NCI-H1694 treated with DMSO at 0.1 percent for 48 hours (cell line): Measurements from ENCODE around the gene FUOM.
A peak's percentile ranks its signal among the peaks of the same experiment; 100 is the strongest.

Experiments used
- DNase-seq: peaks from one replicate; lab custom pipeline; 2025; lab: John Stamatoyannopoulos, UW

FUOM gene, protein sequence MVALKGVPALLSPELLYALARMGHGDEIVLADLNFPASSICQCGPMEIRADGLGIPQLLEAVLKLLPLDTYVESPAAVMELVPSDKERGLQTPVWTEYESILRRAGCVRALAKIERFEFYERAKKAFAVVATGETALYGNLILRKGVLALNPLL

DNA sequence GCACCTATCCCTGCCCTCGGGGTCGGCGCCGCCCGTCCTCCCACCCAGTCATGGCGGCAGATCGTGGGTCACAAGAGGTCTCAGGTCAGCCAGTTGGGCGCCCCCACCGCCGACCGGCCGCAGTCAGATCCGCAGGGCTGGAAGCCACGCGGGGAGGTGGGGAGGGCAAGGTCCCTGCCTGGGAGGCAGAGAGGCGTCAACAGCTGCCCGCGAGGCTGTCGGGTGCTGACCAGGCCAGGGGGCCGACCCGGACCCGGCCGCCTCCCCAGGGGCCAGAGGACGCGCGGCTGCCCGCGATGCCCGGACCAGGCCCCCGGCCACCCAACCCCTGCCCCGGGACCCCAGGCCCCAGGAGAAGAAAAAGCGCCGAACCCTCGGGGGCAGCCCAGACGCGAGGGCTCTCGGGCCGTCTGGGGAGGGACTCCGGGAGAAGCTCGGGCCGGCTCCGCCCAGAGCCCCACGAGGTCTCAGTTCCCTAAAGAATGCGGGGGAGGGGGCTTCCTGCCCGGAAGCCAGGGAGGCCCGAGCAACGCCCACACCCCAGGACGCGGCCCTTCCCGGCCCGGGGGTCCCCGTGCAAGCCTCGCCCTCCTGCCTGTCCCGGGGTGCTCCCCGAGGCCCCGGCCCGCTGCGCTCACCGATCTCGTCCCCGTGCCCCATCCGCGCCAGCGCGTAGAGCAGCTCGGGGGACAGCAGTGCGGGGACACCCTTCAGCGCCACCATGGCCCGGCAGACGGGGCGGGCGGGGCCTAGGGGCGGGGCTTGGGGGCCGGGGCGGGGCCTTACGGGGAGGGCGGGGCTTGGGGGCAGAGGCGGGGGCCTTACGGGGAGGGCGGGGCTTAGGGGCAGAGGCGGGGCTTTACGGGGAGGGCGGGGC lies at the start of gene FUOM:
Gene FUOM (minus strand): TSS at position 735 of the 877 bp plus-strand sequence. CDS start 12 bp downstream, at position 723.
- DNase-seq, result peak; percentile 18

DNA sequence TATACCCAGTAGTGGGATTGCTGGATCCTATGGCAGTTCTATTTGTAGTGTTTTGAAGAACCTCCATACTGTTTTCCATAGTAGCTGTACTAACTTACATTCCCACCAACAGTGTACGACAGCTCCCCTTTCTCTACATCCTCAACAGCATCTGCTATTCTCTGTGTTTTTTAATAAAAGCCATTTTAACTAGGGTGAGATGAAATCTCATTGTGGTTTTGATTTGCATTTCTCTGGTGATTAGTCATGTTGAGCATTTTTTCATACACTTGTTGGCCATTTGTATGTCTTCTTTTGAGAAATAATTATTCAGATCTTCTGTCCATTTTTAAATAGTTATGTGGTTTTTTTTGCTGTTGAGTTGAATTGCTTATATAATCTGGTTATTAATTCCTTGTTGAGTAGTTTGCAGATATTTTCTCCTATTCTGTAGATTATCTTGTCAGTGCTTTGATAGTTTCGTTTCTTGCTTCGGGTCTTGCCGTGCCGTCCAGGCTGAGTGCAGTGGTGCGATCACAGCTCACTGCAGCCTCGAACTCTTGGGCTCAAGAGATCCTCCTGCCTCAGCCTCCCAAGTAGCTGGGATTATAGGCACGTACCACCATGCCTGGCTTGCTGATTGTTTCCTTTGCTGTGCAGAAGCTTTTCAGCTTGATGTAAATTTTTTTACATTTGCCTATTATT lies 48.2 kb upstream of the FUOM start:
- DNase-seq, result no peak

DNA sequence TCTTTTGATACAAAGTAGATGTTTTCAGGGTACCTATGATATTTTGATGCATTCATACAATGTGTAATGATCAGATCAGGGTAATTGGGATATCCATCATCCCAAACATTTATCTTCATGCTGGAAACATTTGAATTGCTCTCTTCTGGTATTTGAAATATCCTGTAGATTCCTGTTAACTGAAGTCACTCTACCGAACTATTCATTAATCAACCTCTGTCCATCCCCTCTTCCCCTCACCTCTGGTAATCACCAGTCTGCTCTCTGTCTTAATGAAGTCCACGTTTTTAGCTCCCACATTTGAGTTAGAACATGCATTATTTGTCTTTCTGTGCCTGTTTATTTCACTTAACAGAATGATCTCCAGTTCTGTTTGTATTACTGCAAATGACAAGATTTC lies 47.5 kb upstream of the FUOM start:
- DNase-seq, result no peak

DNA sequence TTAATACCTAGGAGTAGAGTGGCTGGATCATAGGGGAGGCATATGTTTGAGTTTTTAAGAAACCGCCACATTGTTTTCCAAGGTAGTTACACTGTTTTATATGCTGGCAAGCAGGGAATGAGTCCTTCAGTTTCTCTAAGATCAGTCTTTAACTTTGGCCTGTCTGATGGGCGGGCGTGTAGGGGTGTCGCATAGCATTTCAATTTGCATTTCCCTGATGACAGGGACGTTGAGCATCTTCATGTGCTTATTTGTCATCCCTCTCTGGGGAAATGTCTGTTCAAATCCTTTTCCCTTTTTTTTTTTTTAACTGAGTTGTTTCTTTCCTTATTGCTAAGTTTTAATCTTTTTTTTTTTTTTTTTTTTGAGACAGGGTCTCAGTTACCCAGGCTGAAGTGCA lies 46.0 kb upstream of the FUOM start:
- no peak for DNase-seq

DNA sequence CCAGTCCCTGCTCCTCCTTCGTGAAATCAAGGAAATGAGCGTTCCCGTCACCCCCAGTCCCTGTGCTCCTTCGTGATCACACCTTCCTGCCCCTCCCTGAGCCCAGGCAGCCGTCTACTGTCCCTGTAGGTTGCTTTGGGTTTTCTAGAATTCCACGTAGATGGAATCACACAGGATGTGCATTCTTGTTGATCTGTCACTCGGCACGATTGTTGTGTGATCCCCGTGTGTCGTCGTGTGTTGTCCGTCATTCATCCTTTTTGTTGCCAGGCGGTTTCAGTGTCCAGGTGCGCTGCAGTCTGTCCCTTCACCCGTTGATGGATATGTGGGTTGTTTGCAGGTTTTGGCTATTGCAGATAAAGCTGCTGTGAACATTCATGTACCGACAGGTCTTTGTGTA lies 45.5 kb upstream of the FUOM start:
- DNase-seq, result no peak

DNA sequence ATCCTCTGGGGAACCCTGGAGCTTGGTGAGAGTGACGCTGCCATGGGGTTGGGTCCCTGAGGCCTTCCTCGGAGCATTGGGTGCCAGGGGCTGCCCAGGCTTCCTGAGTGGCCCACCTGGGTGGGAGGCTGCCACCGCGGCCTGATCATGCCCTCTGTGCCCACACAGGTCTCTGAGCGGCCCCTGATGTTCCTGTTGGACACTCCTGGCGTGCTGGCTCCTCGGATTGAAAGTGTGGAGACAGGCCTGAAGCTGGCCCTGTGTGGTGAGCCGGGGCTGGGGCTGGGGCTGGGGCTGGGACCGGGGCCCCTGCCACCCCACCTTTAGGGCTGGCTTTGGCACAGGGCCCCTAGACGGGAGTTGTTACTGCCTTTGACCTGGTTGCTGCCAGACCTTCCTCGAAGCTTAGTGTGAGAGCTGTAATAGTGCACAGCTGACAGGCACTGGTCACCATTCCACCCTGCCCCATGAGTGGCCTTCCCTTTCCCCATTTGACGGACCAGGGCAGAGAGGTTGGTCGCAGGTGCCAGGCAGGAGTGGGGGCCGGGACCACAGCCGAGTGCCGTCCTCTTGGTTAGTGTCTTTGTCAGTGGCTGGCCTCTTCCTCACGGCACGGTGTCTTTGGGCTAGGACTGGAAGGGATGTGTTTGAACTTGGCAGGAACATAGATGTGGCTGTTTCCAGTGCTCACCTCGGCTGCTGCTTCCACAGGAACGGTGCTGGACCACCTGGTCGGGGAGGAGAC lies 44.3 kb upstream of the FUOM start:
- no peak for DNase-seq

DNA sequence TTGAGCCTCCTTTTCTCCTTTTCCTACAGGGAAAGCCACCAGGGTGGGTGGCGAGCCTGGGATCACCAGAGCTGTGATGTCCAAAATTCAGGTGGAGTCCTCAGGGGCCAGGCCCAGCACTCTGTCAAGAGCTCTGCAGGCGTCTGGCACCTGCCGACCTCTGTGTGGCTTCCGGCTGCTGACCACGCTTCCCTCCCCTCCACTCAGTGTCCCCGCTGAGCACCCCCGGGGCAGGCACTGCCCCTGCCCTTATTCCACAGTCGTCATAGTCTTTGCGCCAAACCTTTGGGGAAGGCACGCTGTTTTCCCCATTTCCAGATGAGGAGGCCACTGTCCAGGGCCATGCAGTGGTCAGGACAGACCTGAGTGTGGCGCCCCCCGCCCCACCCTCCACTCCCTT lies 43.7 kb upstream of the FUOM start:
- DNase-seq, result no peak

DNA sequence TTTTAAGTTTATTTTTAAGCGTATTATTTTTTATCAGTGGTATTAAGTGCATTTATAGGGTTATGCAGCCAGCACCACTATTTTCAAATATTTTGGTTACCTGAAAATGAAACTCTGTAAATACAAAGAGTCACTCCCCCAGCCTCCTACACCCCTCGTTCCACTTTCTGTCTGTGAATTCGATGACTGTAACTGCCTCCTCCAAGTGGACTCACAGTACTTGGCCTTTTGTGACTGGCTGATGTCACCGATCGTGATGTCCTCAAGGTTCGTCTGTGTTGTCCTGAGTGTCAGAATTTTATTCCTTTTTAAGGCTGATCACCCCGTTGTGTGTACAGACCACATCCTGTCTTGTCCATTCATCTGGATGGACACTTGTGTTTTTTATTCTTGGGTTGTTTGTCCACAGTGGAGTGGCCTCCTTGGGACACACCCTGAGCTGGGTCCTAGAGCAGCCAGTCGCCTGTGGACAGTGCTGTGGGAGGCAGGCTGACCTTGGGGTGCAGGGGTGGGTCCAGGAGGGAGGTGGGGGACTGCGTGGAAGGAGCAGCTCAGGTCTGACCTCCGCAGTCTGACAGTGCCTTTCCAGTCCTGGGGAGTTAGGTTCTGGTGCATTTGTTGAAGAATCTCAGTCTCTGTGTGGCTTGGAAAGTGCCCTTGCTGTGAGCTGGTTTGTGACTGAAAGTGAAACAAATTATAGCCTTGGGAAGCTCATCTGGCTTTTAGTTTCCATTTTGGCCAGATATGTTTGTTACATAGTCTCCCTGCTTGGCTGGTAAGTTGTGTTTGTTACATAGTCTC lies 43.0 kb upstream of the FUOM start:
- no peak for DNase-seq

DNA sequence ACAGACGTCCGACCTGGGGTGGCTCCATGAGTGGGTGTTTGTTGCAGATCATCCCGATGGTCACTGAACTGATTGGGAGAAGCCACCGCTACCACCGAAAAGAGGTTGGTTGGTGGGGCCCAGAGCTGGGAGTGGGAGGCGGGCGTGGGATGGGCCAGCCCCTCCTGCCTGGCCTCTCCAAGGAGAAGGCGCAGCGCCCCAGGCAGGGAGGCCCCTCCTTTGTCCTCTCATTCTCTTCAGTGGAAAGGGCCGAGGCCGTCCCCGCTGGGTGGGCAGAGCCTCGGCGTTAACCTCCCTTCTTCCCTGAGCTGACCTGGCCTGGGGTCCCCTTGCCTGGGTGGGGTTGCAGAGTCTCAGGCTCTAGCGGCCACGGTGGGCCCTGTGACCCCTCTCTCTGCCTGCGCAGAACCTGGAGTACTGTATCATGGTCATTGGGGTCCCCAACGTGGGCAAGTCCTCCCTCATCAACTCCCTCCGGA lies 41.3 kb upstream of the FUOM start:
- no peak for DNase-seq

DNA sequence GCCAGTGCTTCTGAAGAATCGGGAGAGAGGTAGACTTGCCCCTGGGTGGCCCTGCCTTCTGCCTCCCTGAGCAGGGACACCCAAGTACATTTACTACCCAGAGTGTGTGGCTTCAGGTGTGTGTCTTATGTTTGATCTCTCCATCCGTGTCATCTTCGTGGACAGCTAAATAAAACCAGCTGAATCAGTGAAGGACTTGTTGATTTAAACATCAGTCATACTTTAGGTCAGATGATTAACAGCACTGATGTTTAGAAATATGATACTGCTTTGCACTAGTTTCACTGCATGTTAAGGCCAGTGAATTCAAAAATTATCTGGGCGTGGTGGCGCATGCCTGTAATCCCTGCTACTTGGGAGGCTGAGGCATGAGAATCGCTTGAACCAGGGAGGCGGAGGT lies 40.1 kb upstream of the FUOM start:
- DNase-seq, result no peak

DNA sequence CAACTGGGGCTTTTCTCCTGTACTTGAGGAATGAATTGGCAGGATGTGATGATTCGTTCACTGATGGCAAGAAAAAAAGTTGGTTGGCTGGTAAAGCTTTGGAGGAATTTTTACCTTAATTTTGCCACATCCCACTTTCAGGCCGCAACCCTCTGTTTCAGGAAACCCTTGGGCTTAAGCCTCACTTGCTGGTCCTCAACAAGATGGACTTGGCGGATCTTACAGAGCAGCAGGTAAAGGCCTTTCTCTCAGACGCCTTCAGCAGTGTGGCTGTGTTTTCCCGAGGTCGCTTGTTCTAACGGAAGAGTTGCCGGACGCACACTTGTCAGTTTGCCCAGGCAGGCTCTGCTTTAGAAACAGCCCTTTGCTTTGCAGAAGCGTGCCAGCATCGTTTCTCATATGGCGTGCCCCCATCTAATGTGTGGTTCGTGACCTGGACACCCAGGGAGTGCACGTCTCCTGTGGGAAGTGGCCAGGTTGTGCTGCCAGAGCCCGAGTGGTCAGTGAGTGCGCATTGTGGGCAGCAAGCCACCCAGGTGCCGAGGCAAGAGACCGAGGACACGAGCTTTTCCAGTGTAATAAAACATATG lies 38.3 kb upstream of the FUOM start:
- DNase-seq, result no peak

DNA sequence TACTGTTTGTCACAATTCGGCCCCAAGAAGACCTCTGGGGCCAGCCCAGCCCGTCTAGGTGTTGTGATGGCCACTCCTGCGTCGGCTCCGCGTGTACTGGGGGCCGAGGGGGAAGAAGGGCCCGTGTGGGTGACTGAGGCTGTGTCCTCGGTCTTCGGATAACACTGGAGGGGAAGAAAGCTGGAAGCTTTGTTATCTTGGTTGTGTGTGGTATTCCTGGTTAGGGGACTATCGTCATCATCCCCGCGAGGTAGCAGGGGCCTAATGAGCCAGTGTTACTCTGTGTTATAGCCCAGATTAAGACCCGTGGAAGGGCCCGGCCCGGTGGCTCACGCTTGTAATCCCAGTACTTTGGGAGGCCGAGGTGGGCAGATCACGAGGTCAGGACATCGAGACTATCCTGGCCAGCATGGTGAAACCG lies 37.0 kb upstream of the FUOM start:
- no peak for DNase-seq

DNA sequence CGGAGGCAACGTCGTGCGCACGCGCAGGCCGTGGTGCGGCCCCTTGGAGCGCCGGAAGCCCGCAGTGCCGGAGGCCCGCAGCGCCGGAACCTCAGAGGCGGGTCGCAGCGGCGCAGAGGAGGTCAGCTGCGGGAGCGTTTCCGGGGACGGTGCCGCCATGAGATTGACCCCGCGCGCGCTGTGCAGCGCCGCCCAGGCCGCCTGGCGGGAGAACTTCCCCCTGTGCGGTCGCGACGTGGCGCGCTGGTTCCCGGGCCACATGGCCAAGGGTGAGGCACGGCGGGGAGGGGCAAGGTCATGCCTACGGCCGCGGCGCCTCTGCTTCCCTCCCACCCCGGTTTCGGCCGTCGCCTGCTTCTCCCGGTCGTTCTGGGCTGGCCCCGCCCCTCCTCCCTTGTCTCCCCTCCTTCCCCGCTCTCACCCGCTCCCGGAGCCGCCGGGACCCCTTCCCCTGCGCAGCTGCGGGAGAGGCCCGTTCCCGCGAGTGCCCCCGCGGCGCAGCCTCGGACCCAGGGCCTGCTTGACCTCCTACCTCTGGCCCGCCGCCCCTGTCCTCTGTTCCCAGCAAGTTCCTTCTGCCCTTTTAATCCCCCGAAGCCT lies 36.3 kb upstream of the FUOM start, which contains the start of gene MTG1:
Gene MTG1 (plus strand): TSS at position 94 of the 600 bp plus-strand sequence. CDS start 64 bp downstream, at position 158.
- peak; percentile 3 for DNase-seq

DNA sequence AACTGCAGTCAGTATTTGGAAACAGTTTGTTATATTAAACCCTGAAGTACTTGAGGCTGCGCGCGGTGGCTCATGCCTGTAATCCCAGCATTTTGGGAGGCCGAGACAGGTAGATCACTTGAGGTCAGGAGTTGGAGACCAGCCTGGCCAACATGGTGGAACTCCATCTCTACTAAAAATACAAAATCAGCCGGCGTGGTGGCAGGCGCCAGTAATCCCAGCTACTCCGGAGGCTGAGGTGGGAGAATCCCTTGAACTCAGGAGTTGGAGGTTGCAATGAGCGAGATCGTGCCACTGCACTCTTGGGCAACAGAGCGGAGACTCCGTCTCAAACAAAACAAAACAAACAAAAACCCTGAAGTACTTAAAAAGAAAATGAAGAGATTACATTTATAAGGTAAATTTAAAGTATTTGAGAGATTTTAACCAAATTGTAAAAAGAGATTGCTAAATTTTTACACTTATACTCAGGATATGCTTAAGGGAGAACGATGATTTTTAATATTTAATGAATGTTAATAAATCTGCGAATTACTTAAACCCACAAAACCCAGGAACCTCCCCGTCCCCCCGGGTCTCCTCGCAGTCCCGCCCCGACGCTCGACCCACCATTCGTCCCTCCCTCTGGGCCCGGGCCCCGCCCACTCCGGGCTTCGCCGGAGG lies 35.7 kb upstream of the FUOM start:
- peak; percentile 23 for DNase-seq

DNA sequence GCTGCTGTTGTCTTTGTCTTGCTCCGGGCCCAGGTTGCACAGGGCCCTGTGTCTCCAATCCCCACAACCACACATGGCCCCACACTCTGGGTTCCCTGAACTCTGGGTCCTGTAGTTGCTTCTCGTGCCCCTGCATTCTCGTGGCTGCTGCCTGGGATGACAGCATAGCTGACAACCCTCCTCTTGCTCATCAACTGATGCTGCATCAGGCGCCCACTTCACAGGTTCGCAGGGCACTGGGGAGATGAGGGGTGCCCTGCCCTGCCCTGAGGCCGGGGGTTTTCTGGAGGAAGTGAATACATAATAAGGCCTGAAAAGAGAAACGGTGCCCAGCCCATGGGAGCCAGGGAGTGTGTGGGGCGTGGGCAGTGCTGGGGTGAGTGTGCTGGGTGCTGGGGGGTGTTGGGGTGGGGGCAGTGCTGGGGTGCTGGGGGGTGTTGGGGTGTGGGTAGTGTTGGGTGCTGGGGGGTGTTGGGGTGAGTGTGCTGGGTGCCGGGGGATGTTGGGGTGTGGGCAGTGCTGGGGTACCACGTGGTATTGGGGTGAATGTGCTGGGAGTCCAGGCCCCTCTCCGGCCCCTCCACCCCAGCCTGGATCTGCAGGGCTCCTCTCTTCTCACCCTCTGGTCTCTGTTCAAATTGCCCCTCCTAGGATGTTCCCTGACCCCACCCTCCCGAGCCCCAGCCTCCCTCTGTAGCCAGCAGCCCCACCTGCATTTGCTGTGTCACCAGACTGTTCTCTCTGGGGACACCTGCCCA lies 34.1 kb upstream of the FUOM start:
- DNase-seq, result no peak

DNA sequence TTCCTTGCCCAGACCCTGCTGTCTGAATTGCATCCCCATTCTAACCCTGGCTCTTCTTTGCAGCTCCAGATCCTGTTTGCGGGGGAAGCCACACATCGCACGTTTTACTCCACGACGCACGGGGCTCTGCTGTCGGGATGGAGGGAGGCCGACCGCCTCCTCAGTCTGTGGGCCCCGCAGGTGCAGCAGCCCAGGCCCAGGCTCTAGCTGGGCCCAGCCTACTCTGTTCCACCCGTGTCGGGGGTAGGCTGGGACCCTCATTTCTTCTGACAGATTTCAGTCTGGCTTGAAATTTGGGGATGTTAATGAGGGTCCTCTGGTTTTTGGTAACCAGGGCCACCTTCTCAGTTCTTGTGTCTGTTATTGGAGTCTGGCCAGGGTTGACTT lies 33.4 kb upstream of the FUOM start:
- DNase-seq, result no peak

DNA sequence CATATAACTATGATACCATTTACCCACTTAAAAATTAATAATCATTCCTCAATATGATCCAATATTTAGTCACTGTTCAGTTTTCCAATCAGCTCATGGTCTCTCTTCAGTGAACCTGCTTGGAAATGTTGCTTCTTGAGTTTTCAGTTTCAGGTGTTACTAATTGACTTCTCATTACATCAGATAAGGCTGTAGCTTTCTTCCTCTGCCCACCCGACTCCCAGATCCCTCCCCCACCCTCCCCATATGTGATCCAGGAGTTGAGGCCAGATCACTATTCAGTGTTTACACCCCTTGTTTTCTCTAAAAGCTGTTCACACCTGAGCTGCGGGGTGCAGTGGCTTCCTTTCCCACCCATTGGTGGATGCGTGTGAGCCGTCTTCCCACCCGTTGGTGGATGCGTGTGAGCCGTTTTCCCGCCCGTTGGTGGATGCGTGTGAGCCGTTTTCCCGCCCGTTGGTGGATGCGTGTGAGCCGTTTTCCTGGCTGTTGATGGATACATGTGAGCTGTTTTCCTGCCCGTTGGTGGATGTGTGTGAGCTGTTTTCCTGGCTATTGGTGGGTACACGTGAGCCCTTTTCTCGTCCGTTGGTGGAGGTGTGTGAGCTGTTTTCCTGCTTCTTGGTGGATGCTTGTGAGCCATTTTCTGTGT lies 32.9 kb upstream of the FUOM start:
- no peak for DNase-seq

DNA sequence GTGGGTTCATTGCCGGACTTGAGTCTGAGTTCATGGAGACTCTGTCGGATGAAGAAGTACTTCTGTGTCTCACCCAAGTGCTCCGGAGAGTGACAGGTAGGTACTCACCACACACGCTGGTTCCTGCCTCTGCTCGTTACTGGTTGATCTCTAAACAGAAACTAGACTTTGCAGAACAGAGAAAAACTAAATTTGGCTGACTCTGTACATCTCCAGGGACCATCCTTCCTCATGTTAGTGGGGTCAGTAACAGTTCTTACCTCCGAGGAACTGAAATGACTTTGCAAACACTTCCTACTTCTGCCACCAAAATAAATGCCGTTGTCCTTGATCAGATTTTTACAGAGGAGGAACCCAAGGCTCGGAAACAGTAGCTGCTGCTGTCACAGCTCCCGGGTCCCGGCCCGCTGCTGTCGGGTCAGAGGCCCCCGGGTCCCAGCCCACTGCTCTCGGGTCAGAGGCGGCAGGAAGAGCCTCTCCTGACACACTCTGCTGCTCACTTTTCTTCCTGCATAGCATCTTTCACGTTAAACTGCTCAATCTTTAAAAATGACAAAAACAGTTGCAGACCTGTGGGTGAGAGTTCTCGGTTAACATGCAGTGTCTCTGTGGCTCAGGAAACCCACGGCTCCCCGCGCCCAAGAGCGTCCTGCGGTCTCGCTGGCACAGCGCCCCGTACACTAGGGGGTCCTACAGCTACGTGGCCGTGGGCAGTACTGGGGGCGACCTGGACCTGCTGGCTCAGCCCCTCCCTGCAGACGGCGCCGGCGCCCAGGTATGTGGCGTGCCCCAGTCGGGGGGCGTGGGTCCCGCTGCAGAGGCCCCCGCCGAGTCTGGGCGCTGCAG lies 31.4 kb upstream of the FUOM start:
- no peak for DNase-seq
